GM12874 (cell line): ENCODE results near the gene TFEC.

Experiments
- TF ChIP-seq, protein P1 (sequence below): IDR thresholded peaks from 2 replicates; pipeline ENCODE4 v1.5.1; 2011; ENCODE audit warnings: low read depth, mild to moderate bottlenecking, control low read depth, low read length, moderate library complexity; ENCODE audit not compliant: insufficient read depth

The TFEC gene

DNA sequence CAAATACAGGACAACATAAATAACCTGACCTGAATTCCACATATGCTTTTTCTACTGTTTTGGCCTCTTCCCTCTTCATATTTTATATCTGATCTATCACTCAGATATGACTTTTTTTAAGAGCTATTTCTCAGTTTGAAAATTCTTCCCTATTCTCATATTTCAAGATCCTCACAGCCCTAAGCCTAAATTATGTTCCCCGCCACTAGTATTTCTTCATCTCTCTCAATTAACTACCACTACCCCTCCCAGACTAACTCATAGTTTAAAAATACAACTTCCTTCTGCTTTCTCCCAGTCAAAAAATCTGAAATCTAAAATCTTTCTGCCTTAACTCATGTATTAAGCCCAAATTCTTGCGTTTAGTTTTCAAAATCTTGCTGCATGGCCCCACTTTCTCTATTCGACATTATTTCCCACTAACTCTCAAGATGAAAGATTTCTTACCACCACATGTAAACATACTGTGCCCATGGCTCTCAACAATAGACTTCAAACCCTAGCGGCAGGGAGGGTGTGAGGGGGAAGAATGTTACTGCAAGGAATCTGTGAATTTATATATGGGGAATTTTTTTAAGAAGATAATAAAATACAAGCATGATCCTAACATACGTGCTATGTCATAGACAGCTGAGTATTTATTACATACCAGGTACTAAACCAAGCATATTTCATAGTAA, 64.6 kb downstream of the TFEC start:
- TF ChIP-seq, protein P1, sequence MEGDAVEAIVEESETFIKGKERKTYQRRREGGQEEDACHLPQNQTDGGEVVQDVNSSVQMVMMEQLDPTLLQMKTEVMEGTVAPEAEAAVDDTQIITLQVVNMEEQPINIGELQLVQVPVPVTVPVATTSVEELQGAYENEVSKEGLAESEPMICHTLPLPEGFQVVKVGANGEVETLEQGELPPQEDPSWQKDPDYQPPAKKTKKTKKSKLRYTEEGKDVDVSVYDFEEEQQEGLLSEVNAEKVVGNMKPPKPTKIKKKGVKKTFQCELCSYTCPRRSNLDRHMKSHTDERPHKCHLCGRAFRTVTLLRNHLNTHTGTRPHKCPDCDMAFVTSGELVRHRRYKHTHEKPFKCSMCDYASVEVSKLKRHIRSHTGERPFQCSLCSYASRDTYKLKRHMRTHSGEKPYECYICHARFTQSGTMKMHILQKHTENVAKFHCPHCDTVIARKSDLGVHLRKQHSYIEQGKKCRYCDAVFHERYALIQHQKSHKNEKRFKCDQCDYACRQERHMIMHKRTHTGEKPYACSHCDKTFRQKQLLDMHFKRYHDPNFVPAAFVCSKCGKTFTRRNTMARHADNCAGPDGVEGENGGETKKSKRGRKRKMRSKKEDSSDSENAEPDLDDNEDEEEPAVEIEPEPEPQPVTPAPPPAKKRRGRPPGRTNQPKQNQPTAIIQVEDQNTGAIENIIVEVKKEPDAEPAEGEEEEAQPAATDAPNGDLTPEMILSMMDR: no peak

DNA sequence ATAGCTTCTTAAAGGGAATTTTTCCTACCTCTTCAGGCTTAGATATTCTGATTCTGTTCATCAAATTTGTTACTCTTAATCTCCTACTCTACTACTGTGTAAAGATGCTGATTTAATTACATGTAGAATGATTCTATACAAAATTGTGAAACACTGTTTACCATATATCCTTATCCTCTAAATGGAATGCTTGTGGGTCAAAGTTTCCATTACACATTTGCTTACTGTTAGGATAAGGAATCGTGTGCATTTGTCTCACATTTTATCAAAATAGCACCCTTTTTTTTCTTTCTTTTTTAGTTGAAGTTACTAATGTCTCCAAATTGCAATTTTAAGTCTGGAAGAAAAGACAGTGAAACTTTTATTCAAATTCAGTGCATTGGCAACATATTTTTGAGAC, 65.3 kb downstream of the TFEC start:
- TF ChIP-seq, protein P1: no peak

DNA sequence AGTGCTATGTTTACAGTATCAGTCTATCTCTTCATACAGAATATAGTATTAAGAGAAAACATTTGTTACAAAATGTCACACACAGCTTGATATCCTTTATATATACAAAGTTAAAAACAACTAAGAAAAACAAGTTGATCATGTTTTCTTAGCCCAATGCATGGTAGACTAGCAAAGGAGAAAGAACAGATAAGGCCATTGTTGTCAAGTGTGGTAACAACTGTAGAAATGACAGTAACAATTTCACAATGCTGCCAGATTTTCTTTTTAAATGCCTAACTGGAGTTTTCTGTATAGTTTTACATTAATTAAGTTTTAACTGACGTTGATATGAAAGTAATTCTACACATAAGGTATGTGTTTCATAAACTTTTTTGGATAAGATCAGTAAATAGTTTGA, 65.8 kb downstream of the TFEC start:
- TF ChIP-seq, protein P1: no peak

DNA sequence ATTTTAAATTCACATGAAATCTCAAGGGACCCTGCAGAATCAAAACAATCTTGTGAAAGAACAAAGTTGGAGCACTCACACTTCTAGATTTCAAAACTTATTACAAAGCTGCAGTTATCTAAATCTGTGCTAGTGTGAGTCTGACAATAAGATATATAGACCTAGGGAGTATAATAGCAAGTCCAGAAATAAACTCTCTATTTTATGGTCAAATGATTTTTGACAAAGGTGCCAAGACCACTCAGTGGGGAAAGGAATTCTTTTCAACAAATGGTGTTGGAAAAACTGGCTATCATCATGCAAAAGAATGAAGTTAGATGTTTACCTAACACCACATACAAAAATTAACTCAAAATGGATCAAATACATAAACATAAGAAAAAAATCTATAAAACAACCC, 68.2 kb downstream of the TFEC start:
- TF ChIP-seq, protein P1: no peak

DNA sequence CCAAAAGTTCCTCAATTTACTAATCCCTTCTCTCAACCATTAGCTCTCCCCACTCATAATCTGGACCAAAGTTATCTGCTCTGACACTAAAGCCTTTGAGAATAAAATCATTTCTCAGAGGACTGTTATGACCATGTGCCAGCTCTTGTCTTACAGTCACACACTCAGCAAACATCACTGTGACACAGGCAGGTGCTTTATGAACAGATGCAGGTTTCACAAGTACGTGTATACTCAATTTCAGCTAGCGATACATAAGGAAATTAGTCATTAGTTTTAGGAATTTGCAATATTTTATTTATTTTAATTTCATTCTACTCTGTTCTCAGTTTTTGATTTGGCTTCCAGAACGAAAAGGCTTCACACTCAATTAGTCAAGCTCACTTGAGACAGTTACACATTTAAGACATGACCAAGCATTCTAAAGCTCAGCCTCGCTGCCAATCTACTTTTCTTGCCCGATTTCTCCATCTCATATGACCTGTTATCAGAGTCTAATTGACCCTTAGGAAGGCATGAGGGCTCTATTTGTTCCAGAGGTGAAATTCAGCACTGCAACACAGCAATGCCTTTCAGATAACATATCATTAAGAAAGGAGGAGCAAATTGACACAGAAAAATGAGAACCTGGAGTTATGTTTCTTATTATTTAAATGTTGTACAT, 76.8 kb downstream of the TFEC start:
- TF ChIP-seq, protein P1: no peak

DNA sequence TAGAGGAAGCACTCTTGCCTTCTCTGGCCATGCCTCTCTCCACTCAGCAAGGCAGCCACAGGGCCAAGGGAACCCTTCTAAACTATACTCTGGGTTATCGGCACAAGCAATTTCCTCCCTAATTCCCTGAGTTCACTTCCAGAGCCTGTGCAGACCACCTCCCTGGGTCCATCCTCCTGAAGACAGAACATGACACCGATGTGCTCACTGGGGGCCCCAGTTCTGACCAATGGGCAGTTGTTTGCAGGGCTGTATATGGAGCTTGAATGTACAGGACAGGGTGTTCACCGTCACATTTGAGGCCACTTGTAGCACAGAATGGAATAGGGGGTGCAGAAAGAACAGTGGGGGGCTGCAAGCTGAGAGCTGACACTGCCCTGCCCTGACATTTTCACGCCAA, 77.7 kb downstream of the TFEC start:
- TF ChIP-seq, protein P1: no peak

DNA sequence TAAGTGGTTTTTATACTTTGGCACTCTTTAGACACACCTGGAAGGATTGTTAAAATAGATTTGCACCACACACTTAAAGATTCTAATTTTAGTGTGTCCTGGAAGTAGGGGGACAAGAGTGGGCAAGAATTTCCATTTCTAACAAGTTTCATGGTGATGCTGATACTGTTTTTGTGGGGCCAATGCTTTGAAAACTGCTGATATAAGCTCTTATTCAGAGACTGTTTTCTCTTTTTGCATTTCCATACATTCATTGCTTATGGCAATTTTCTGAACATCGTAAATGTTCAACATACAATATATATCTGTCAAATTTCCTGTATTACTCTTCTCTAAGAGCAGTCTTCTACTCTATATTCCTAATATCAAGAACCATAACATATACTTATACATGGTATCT, 79.0 kb downstream of the TFEC start:
- TF ChIP-seq, protein P1: no peak
